NB4 (cell line): ENCODE data around the gene CD209.

ENCODE experiments used
- DNase-seq: peaks from one replicate; pipeline ENCODE4 v3.0.0; 2010; ENCODE audit warnings: low read depth
- H3K4me3 ChIP-seq: one replicate; pipeline ENCODE4 v1.5.1; 2011; ENCODE audit warnings: mild to moderate bottlenecking, low read depth, low read length, moderate library complexity
- MYC ChIP-seq: IDR thresholded peaks from 2 replicates; pipeline ENCODE4 v1.6.1; 2011; ENCODE audit warnings: low read depth, low read length
- POLR2A ChIP-seq: IDR thresholded peaks from 2 replicates; pipeline ENCODE4 v1.6.1; 2011; ENCODE audit warnings: mild to moderate bottlenecking; ENCODE audit not compliant: insufficient read length; ENCODE audit errors: extremely low read depth
- TF ChIP-seq, protein P1 (sequence below): IDR thresholded peaks from 2 replicates; pipeline ENCODE4 v1.6.1; 2011; ENCODE audit warnings: low read depth, low read length
- TF ChIP-seq, protein P2 (sequence below): IDR thresholded peaks from one replicate; pipeline ENCODE4 v1.5.1; 2012; ENCODE audit warnings: low read depth, low read length

CD209 gene

DNA sequence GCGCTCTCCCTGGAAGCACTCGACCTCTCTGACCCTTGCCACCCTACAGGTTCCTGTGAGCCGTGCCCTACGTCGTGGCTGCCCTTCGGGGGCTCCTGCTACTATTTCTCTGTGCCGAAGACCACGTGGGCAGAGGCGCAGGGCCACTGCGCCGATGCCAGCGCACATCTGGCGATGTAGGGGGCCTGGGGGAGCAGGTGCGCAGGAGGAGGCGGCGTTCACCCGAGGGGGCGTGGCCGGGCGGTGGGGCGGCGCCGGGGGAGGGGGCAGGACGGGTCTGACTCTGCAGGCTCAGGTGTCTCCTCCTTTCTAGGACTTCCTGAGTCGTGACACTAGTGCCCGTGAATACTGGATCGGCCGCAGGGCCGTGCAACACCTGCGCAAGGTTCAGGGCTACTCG, 42.1 kb upstream of the CD209 start:
- DNase-seq: no peak
- TF ChIP-seq, protein P1, sequence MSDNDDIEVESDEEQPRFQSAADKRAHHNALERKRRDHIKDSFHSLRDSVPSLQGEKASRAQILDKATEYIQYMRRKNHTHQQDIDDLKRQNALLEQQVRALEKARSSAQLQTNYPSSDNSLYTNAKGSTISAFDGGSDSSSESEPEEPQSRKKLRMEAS: no peak
- TF ChIP-seq, protein P2, sequence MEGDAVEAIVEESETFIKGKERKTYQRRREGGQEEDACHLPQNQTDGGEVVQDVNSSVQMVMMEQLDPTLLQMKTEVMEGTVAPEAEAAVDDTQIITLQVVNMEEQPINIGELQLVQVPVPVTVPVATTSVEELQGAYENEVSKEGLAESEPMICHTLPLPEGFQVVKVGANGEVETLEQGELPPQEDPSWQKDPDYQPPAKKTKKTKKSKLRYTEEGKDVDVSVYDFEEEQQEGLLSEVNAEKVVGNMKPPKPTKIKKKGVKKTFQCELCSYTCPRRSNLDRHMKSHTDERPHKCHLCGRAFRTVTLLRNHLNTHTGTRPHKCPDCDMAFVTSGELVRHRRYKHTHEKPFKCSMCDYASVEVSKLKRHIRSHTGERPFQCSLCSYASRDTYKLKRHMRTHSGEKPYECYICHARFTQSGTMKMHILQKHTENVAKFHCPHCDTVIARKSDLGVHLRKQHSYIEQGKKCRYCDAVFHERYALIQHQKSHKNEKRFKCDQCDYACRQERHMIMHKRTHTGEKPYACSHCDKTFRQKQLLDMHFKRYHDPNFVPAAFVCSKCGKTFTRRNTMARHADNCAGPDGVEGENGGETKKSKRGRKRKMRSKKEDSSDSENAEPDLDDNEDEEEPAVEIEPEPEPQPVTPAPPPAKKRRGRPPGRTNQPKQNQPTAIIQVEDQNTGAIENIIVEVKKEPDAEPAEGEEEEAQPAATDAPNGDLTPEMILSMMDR: no peak
- TF ChIP-seq MYC (no peak), POLR2A (no peak)
- H3K4me3 ChIP-seq: no peak overlapping the region

DNA sequence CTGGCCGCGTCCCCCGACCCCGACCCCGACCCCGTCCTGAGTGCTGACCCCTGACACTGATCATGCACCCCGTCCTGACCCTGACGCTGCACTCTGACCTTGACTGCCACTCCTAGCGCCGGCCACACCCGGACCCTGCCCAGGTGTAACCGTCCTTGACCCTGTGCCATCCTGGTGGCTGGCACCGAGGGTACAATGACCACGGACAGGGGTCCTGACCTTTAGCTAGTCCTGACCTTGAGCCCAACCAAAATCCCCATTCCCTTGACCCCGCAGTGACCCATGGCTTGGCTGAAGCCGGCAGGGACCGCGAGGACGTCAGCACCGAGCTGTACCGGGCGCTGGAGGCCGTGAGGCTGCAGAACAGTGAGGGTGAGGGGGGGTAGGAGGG, 41.6 kb upstream of the CD209 start:
- DNase-seq: no peak
- no peak overlapping the region for H3K4me3 ChIP-seq
- TF ChIP-seq, protein P1: no peak
- no peak for TF ChIP-seq POLR2A
- TF ChIP-seq, protein P2: no peak
- TF ChIP-seq MYC: no peak

DNA sequence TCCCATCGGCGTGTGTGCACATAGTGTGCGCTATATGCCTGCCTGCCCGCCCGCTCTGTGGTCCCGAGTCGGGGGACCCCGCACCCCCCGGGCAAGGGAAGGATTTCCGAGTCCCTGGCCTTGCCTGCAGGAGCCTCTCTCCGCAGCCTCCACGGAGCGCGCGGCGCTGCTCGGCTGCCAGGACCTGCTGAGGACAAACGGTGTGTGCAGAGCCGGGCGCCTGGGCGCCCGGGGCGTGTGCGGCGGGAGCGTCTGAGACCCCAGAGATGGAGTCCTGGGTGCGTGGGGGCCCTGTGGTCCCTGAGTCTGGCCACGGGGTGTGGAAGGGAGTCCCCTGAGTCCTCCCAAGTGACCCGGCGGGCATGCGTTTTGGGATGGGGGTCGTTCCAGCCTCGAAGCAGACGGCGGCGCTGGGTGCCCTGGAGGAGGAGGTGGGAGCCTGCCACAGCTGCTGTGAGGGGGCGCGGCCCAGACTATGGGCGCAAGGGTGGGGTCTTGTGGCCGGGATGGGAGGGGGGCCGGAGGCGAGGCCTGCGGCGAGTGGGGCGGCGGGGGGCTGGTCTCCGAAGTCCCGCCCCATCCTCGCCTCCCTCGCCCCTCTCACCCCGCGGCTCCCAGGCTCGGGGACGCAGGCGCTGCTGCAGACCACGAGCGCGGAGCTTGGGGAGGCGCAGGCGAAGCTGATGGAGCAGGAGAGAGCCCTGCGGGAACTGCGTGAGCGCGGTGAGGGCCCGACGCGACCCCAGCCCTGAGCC, 41.0 kb upstream of the CD209 start:
- H3K4me3 ChIP-seq: no peak overlapping the region
- no peak for DNase-seq
- no peak for TF ChIP-seq POLR2A
- TF ChIP-seq, protein P2: no peak
- TF ChIP-seq MYC: no peak
- TF ChIP-seq, protein P1: no peak

DNA sequence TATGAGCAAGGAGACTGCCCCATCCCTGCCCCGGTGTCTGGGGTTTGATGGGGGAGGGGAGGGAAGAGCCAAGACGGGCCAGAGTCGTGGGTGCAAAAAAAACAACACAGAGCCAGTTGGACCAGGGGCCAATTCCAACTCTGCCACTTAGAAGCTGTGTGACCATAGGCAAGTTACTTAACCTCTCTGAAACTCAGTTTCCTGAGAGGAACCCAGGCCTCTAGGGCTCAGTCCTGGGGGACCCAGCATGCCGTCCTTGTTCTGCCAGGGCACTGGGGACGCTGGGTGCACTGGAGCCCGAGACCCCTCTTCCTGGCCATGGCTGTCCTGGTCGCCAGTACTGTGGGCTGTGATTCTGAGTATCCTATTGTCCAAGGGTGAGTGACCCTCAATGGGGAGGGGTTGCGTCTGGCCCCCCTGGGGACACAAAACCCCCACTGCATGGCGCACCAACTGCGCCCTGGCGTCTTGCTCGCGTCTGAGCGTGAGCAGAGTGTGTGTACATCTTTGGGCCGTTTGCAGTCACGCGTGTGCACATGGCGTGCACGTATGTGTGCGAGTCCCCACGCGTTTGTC, 40.4 kb upstream of the CD209 start:
- no peak for DNase-seq
- TF ChIP-seq, protein P2: no peak
- TF ChIP-seq, protein P1: no peak
- TF ChIP-seq MYC (no peak), POLR2A (no peak)
- no peak overlapping the region for H3K4me3 ChIP-seq

DNA sequence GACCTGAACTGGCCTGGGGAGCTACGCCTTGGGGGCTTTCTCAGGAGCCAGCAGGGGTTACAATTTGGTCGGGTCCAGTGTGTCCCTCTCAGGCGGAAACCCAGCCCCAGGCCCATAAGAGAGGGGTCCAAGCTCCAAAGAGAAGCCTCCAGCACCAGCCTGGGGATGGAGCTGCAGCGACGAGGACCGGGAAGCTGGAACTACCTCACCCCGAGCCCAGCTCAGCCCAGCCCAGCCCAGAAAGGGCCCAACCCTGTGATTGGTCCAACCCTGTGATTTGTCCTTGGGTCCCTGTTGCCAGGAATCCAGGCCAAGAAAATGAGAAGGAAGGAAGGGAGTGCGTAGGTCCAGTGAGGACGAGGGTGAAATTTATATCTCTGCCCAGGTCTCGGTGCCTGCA, 39.8 kb upstream of the CD209 start:
- no peak overlapping the region for H3K4me3 ChIP-seq

More for the DNA sequence above, 39.8 kb upstream of the CD209 start:
- TF ChIP-seq POLR2A: no peak
- TF ChIP-seq, protein P2: no peak
- TF ChIP-seq MYC: no peak
- TF ChIP-seq, protein P1: no peak
- DNase-seq: no peak
